ENCODE data around the gene FAAP20. TPM values are rescaled to one million over a fixed set of nuclear protein-coding genes. Genes with fewer than 3 reads are reported as not detected.

Gene FAAP20
- total RNA-seq, 1 experiment from 2014 or later: 112 TPM

DNA sequence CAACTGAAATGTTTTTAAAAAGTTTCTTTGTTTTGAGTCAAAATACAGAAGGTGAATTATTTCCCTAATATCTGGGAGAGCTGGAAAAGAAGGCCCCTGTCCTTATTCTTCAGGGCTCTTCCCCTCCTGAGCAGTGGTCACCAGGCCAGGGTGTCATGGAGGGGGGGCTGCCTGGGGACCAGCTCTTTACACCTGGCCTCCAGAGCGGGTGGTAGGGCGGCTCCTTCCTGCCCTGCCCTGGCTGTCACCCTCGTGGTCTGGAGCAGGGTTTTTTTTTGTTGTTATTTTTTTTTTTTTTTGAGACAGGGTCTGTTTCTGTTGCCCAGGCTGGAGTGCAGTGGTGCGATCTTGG, 40.2 kb upstream of the FAAP20 start:
- BruUV-seq (replicated peaks): no TSS peak
- Histone ChIP-seq H2AFZ (ENCODE audit: low read depth, low read length, poor library complexity, severe bottlenecking) (no peak overlapping the region), H3K4me1 (ENCODE audit: control insufficient read depth in 1 of 2, insufficient read depth in 2 of 2, low read length in 2 of 2) (peaks cover 15 to 24% of the 10 kb centered on the region in 2 experiments), H3K27ac (ENCODE audit: low read depth, low read length) (no peak overlapping the region), H3K9ac (ENCODE audit: low read length) (no peak overlapping the region), H4K20me1 (ENCODE audit: insufficient read depth) (peaks cover 29% of the 10 kb centered on the region; the same call in 1 of the 2 replicates), H3K36me3 (ENCODE audit: control insufficient read depth in 1 of 2, insufficient read depth in 2 of 2, low read length in 2 of 2) (peaks cover 0 to 8% of the 10 kb centered on the region in 2 experiments; a peak in 1 of 4 replicates), H3K9me3 (ENCODE audit: control insufficient read depth in 1 of 2, insufficient read depth in 1 of 2, low read depth in 1 of 2, low read length in 2 of 2) (no peaks in the 10 kb centered on the region), H3K27me3 (ENCODE audit: insufficient read depth, low read length) (no peaks in the 10 kb centered on the region), H3K9me2 (ENCODE audit: insufficient read depth) (no peaks in the 10 kb centered on the region), H3K4me2 (ENCODE audit: low read length) (no peak overlapping the region), H3K4me3 (replicated peaks in 1 of 2; ENCODE audit: low read depth in 1 of 2, low read length in 2 of 2) (no peak overlapping the region), H3K79me2 (ENCODE audit: insufficient read depth, low read length) (peaks cover 100% of the 10 kb centered on the region)
- CTCF ChIA-PET: no interaction called here
- DNase-seq (ENCODE audit: low read depth, low spot score) (no peak), ATAC-seq (no peak)
- TF ChIP-seq EGR1 (IDR thresholded peaks at IDR 0.05; ENCODE audit: low read depth) (no peak), FOSL1 (IDR thresholded peaks at IDR 0.05; ENCODE audit: low read depth) (no peak), ELF1 (IDR thresholded peaks at IDR 0.05; ENCODE audit: borderline replicate concordance, low read depth) (no peak), RAD21 (IDR thresholded peaks at IDR 0.05; ENCODE audit: low read depth) (no peak), ZNF274 (IDR thresholded peaks at IDR 0.05; ENCODE audit: low read depth, low read length) (no peak)
- TF ChIP-seq, protein P1, sequence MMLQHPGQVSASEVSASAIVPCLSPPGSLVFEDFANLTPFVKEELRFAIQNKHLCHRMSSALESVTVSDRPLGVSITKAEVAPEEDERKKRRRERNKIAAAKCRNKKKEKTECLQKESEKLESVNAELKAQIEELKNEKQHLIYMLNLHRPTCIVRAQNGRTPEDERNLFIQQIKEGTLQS (IDR thresholded peaks at IDR 0.05): no peak
- RAD21 ChIA-PET (ENCODE audit: low non-redundant PET in 1 of 2, low total read pairs in 2 of 2, uncharacterized antibody in 2 of 2, unreplicated experiment in 2 of 2): no interaction called here
- POLR2A ChIA-PET: no interaction called here
- intact Hi-C loops (cut with micrococcal nuclease): loop anchor here (5.0 kb wide), 1 partner anchor 37 kb away; no protein-coding TSS in a partner anchor

- DNase-seq (ENCODE audit: low read depth, low spot score) (no peak), ATAC-seq (no peak)
- Histone ChIP-seq H3K4me2 (ENCODE audit: low read length) (no peak overlapping the region), H3K27ac (ENCODE audit: low read depth, low read length) (no peak overlapping the region), H3K9ac (ENCODE audit: low read length) (no peak overlapping the region), H3K4me1 (ENCODE audit: control insufficient read depth in 1 of 2, insufficient read depth in 2 of 2, low read length in 2 of 2) (peaks cover 17 to 29% of the 10 kb centered on the region in 2 experiments), H3K36me3 (ENCODE audit: control insufficient read depth in 1 of 2, insufficient read depth in 2 of 2, low read length in 2 of 2) (peaks cover 0 to 8% of the 10 kb centered on the region in 2 experiments; a peak in 1 of 4 replicates), H3K4me3 (replicated peaks in 1 of 2; ENCODE audit: low read depth in 1 of 2, low read length in 2 of 2) (no peak overlapping the region), H3K9me3 (ENCODE audit: control insufficient read depth in 1 of 2, insufficient read depth in 1 of 2, low read depth in 1 of 2, low read length in 2 of 2) (no peaks in the 10 kb centered on the region), H4K20me1 (ENCODE audit: insufficient read depth) (peaks cover 33% of the 10 kb centered on the region; the same call in 1 of the 2 replicates), H3K9me2 (ENCODE audit: insufficient read depth) (no peaks in the 10 kb centered on the region), H3K27me3 (ENCODE audit: insufficient read depth, low read length) (no peaks in the 10 kb centered on the region), H3K79me2 (ENCODE audit: insufficient read depth, low read length) (peaks cover 100% of the 10 kb centered on the region), H2AFZ (ENCODE audit: low read depth, low read length, poor library complexity, severe bottlenecking) (no peak overlapping the region)
- BruUV-seq (replicated peaks): no TSS peak
- intact Hi-C loops (cut with micrococcal nuclease): loop anchor here (5.0 kb wide), 1 partner anchor 37 kb away; no protein-coding TSS in a partner anchor
- ChIA-PET RAD21 (ENCODE audit: low non-redundant PET in 1 of 2, low total read pairs in 2 of 2, uncharacterized antibody in 2 of 2, unreplicated experiment in 2 of 2) (no interaction called here), POLR2A (no interaction called here), CTCF (no interaction called here)
- TF ChIP-seq TCF7L2 (IDR thresholded peaks at IDR 0.05; ENCODE audit: borderline replicate concordance, extremely low read depth, insufficient read depth, insufficient read length): no peak
- no peak for TF ChIP-seq YY1 (IDR thresholded peaks at IDR 0.05; ENCODE audit: extremely low read depth, insufficient replicate concordance, low read depth, low read length)
- TF ChIP-seq, protein P2, sequence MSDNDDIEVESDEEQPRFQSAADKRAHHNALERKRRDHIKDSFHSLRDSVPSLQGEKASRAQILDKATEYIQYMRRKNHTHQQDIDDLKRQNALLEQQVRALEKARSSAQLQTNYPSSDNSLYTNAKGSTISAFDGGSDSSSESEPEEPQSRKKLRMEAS (IDR thresholded peaks at IDR 0.05): no peak
- no peak for TF ChIP-seq JUND (IDR thresholded peaks at IDR 0.05)
- TF ChIP-seq SIN3A (IDR thresholded peaks at IDR 0.05; ENCODE audit: low read depth): no peak
- no peak for TF ChIP-seq ZBTB33 (IDR thresholded peaks at IDR 0.05; ENCODE audit: extremely low read depth, insufficient replicate concordance, low read length)
These were observed 39.6 kb upstream of the FAAP20 start for GRCh38 chr1:2233997-2234761.
